ENCODE results near the gene LONRF2.

- TF ChIP-seq CTCF (optimal IDR thresholded peaks at IDR 0.05 in 1 of 3, IDR thresholded peaks at IDR 0.05 in 1 of 3, conservative IDR thresholded peaks at IDR 0.05 in 1 of 3; ENCODE audit: extremely low read depth in 1 of 3, insufficient read depth in 2 of 3, low read length in 3 of 3): no peak
- no peak for TF ChIP-seq EZH2 (IDR thresholded peaks at IDR 0.05; ENCODE audit: low read length)
These were observed 42.4 kb downstream of the LONRF2 start for GRCh38 chr2:100279586-100280534.

All from keratinocyte (primary cell).